SIG-M5 (cell line): Measurements from ENCODE around the gene CTPS2.
"Not testable (repeated sequence)": the region's sequence is repeated elsewhere in the genome, so short reads cannot be mapped to it uniquely, and the experiment has no call there.

Experiments used
- DNase-seq: peaks from one replicate; lab custom pipeline; 2025; lab: John Stamatoyannopoulos, UW

Gene CTPS2

GRCh38 chrX:16654093-16654492 lies 58.4 kb downstream of the CTPS2 start:
- no peak for DNase-seq

DNA sequence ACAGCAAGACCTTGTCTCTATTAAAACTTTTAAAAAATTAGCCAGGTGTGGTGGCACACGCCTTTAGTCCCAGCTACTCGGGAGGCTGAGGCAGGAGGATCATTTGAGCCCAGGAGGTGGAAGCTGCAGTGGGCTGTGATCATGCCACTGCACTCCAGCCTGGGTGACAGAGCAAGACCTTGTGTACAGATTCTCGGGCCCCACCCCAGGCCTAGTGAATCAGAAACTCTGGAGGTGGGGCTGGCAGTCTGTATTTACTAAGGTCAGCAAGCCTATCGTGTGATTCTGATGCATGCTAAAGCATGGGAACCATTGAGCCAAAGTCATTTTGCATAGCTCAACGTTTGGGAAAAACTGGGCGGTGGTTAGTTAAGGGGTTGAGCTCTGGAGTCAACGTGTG lies 59.0 kb downstream of the CTPS2 start:
- no peak for DNase-seq

- DNase-seq: no peak
Measured at GRCh38 chrX:16651391-16652024, 61.0 kb downstream of the CTPS2 start.

DNA sequence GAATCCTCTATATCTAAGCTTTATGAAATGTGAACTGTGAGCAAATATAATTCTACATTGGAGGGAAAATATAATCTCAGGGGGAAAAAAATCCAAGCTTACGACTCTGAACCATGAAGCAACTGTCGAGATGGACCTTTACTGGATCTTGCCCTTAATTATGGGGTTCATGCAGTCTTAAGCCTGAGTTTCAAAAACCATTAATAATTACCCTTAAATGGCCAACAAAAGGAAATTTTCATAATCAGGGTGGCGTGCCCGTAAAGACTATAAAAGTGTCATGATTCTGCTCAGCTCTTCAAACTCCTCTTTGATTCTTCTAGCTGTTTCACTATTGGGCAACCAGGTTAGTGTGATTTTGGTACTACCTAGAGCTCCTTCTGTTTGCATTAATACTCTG lies 62.6 kb downstream of the CTPS2 start, which contains the start of gene S100G:
S100G (plus strand) TSS at position 301 of the 400 bp plus-strand sequence. CDS start 849 bp downstream, outside the sequence.
- no peak for DNase-seq

DNA sequence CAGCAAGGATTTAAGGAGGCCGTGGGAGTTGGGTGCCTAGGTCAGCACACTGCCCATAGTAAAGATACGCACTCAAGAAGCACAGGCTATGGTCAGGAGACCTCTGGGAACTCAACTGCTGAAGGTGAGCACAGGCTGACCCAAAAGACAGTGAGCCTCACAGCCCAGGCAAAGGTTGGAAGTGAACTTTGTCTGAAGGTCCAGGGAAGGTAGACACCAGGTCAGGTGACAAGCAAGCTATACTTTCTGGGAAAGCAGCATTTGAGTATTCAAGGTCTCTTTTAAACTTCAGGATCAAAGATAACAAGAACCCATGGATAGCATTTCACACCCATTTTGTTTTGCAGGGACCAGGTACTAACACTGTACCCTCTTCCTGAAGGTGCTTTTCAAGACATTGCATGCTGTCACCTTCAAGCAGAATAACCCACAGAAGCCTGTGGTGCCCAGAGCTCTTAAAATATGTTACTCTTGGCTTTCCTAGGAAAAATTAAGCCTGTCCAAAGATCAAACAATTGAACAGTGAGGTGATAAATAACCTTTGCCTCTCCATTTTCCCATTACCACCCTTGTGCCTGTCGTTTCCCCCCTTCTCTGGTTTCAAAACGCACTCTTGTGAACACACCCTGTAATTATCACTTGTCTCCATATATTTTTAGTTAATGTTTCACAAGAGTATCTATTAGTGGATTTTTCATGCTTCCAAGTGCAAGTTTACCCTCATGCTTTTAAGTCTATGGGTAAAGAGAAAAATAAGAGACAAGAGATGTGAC lies 65.9 kb downstream of the CTPS2 start:
- DNase-seq: no peak

DNA sequence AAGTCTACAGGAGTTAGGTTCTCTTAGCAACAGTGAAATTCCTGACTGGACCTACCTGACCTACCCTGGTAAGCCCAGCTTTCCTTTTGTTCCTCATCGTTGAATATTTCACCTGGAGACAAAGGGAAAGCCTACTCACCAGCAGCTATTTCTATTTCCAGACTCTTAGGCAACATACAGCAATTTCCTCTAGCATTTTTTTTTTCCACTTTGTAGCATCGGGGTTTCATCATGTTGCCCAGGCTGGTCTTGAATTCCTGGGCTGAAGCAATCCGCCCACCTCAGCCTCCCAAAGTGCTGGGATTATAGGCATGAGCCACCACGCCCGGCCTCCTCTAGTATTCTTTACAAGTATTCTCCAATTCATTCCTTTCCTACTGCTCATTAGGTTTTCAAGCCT lies 69.3 kb downstream of the CTPS2 start:
- DNase-seq: no peak

DNA sequence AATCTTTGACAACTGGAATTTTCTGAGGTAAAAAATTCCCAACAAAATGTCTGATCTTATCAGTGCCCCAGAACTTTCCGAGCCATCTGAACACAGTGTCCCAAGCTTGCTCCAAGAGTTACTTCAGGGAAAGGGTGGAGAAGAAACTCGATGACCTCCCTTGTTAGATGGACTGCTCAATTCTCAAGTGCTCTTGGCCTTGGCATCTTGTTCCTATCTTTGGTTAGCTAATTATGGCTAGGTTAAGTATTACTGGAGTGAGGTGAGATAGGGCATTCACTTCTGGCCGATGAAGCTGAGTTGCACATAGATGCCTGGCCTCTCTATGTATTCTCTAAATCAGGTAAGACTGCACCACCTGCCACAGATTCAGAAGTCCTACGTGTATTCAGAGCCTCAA lies 71.6 kb downstream of the CTPS2 start:
- DNase-seq: no peak

- no peak for DNase-seq
Measured at GRCh38 chrX:16639966-16640365, 72.5 kb downstream of the CTPS2 start.

- DNase-seq: no peak
Measured at GRCh38 chrX:16638533-16638932, 73.9 kb downstream of the CTPS2 start.

DNA sequence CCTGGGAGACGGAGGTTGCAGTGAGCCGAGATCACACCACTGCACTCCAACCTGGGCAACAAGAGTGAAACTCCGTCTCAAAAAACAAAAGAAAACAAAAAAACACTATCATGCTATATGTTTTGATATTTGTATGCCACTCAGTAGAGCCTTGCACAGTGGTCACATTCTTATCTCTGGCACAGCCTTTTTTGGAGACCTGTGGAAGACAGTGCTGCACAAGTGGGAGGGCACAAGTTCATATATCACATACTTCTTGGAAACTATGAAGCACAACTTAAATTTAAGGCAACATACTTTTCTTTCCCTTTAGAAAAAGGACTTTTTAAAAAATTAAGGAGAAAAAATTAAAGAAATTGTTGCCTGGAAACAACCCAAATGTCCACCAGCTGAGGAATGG lies 76.9 kb downstream of the CTPS2 start:
- no peak for DNase-seq

DNA sequence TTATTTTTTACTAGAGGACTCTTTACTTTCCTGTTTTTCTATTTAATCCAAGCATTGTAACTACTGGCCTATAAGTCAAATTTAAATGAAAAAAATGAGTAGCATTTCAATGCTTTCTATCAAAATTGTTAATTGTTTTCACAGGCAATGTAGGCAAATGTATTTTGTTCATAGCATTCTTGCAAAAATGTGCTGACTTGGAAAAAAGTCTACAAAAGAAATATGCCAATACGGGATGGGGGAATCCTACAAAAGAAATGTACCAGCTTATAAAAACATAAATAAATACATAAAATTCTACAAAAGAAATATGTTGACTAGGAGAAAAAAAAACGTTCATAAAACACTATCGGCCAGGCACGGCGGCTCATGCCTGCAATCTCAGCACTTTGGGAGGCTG lies 77.4 kb downstream of the CTPS2 start:
- DNase-seq: no peak

DNA sequence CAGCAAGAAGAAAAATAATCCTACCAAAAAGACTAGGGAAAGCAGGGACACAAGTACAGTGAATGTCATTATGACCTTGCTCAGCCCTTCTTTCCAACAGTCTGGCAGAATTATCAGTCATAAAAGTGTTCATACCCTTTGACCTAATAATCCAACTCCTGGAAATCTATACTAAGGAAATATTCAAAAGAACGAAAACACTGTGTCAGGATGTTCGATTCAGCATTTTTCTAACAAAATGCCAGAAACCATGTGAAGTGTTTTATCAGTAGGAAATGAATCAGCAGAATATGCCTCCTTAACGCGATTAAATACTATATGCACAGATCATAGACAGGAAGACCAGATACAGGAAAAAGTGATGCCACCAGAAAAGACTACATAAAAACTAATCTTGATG lies 78.7 kb downstream of the CTPS2 start:
- no peak for DNase-seq

GRCh38 chrX:16629909-16630308 lies 82.6 kb downstream of the CTPS2 start:
- no peak for DNase-seq

DNA sequence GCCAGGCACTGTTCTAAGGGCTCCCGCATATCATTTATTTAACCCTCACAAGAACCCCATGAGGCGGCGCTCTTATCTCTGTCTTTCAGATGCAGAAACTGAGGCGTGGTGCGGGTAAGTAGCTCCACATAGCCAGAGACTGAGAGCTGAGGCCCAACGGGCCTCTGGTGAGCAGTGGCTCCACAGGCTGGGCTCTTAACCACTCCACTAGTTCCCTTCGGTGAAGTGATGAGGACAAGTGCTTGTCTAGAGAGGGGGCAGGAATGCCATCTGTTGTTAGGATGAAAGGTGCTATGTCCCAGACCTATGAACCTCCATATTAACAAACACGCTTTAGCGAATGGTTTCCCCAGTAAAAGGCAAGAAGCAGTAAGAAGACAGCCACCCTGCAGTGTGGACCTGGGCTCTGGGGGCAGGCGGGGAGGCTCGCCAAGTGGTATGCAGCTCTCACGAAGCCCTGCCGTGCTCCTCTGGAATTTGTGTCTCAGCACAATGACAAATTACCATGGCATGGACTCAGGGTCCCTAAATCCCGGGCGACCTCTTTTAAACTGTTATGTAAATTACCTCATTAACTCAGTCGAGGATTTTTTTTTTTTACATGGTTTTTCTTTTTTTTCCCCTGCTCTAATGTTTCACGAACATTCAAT lies 83.4 kb downstream of the CTPS2 start:
- no peak for DNase-seq

- not testable (repeated sequence) for DNase-seq
Measured at GRCh38 chrX:16628511-16628910, 84.0 kb downstream of the CTPS2 start.

- DNase-seq: no peak
Measured at GRCh38 chrX:16619024-16619423, 93.4 kb downstream of the CTPS2 start.

DNA sequence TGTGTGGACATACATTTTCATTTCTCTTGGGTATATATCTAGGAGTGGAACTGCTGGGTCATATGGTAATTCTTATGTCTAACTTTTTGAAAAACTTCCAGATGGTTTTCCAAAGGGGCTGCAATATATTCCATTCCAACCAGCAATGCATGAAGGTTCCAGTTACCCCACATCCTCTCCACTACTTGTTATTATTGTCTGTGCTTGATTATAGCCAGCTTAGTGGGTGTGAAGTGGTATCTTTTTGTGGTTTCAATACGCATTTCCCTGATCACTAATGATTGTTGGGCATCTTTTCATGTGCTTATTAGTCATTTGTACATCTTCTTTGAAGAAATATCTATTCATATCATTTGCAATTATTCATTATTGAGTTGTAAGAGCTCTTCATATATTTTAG lies 94.0 kb downstream of the CTPS2 start:
- no peak for DNase-seq

DNA sequence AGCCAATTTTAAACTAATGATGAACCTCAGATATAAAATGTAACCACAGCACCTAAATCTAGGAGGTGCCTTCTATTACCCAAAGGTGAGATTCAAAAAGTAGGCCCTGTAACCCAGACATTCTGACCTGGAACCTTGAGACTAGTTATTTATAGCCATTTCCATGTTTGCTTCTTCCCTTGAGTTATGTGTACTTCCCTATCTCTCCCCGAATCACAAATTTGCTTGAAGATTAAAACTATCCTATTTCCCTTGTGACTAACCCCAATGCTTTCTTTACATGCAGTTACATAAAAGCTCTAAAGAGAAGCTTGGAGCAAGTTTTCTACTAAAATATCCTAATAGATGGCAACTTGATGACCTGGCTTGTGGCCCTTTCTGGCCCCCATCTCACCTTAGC lies 95.1 kb downstream of the CTPS2 start:
- no peak for DNase-seq

GRCh38 chrX:16612257-16612897 lies 100.1 kb downstream of the CTPS2 start:
- DNase-seq: no peak

GRCh38 chrX:16610654-16611053 lies 101.8 kb downstream of the CTPS2 start:
- not testable (repeated sequence) for DNase-seq

DNA sequence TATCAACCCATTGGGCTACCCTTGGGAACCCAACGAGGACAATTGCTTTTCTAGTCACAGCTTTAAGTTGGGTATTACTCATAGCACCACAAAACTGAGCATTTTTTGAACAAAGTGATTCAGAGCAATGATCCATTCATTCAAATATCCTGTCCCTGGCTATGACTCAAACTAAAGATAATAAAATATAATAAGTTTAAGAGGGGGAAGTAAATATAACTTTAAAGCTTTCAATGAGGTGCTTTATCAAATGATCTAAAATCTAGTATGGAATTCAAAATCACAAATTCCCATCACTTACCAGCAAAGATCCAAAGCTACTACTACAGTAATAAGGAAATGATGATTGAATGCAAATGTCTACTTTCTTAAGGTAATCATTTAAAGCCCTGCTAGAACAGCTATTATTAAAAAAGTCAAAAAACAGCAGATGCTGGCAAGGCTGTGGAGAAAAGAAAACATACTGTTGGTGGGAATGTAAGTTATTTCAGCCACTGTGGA lies 102.3 kb downstream of the CTPS2 start:
- DNase-seq: no peak

- no peak for DNase-seq
Measured at GRCh38 chrX:16606142-16606720, 106.2 kb downstream of the CTPS2 start.
